CD4-positive, alpha-beta T cell treated with Interleukin-1 beta for 1 hour (primary cell): Measurements from ENCODE around the gene SERP2.

Experiments used
- DNase-seq, 2 donors: peaks; one replicate each; pipeline ENCODE4 v3.0.0-alpha.2; 2020 to 2022

Gene SERP2

GRCh38 chr13:44436589-44437337 is 63.1 kb downstream of the SERP2 start:
- DNase-seq = peak; percentile 36 to 39

GRCh38 chr13:44437356-44438233 is 64.0 kb downstream of the SERP2 start:
- DNase-seq = peak in 1 of 2 donors; percentile 70

GRCh38 chr13:44438234-44438579 is 64.6 kb downstream of the SERP2 start:
- DNase-seq = no peak

- DNase-seq = no peak
Observed at GRCh38 chr13:44439452-44440024, 65.9 kb downstream of the SERP2 start.

- no peak for DNase-seq
Observed at GRCh38 chr13:44440046-44440608, 66.5 kb downstream of the SERP2 start.
